H9 (cell line): Measurements from ENCODE around the gene AFAP1. TPM values are rescaled to one million over a fixed set of nuclear protein-coding genes. Genes with fewer than 3 reads are reported as not detected.

ENCODE experiments used
- DNase-seq: peaks from one replicate; pipeline ENCODE4 v3.0.0-alpha.2; 2017
- H2AFZ ChIP-seq: one replicate; pipeline ENCODE4 v1.6.1; 2013; ENCODE audit warnings: mild to moderate bottlenecking, low read length, control low read depth, moderate library complexity
- H2AK5ac ChIP-seq: 2 replicates; pipeline ENCODE4 v1.6.1; 2013; ENCODE audit warnings: low read length, control low read depth, mixed read lengths; ENCODE audit not compliant: insufficient read length
- H2BK120ac ChIP-seq: one replicate; pipeline ENCODE4 v1.6.1; 2013; ENCODE audit warnings: low read depth, mild to moderate bottlenecking, low read length, control low read depth, inconsistent platforms; ENCODE audit not compliant: poor library complexity, severe bottlenecking
- H2BK12ac ChIP-seq: 2 replicates; pipeline ENCODE4 v1.6.1; 2013; ENCODE audit warnings: low read length, control low read depth, mixed read lengths, low read depth; ENCODE audit not compliant: insufficient read length
- H2BK15ac ChIP-seq: 2 replicates; pipeline ENCODE4 v1.6.1; 2013; ENCODE audit warnings: low read depth, low read length, control low read depth
- H2BK20ac ChIP-seq: one replicate; pipeline ENCODE4 v1.6.1; 2013; ENCODE audit warnings: low read depth, mild to moderate bottlenecking, low read length, control low read depth, inconsistent platforms; ENCODE audit not compliant: poor library complexity, severe bottlenecking
- H2BK5ac ChIP-seq: 2 replicates; pipeline ENCODE4 v1.6.1; 2013; ENCODE audit warnings: low read length, control low read depth, mixed read lengths; ENCODE audit not compliant: insufficient read length
- H3K14ac ChIP-seq: 2 replicates; pipeline ENCODE4 v1.6.1; 2013; ENCODE audit warnings: low read length, control low read depth; ENCODE audit not compliant: insufficient read depth
- H3K18ac ChIP-seq: 2 replicates; pipeline ENCODE4 v1.6.1; 2013; ENCODE audit warnings: low read depth, mild to moderate bottlenecking, mixed read lengths, low read length, control low read depth; ENCODE audit not compliant: insufficient read length
- H3K23ac ChIP-seq: 2 replicates; pipeline ENCODE4 v1.6.1; 2013; ENCODE audit warnings: low read length, control low read depth, mixed read lengths, low read depth; ENCODE audit not compliant: insufficient read length
- H3K23me2 ChIP-seq: 2 replicates; pipeline ENCODE4 v1.6.1; 2013; ENCODE audit warnings: low read depth, mild to moderate bottlenecking, mixed read lengths, low read length, control low read depth; ENCODE audit not compliant: insufficient read length, poor library complexity, severe bottlenecking
- H3K27ac ChIP-seq: 2 replicates; pipeline ENCODE4 v1.5.1; 2013; ENCODE audit warnings: low read length, control low read depth, mixed read lengths, low read depth; ENCODE audit not compliant: insufficient read length
- H3K27me3 ChIP-seq: 2 replicates; pipeline ENCODE4 v1.6.1; 2013; ENCODE audit warnings: low read length, control low read depth, inconsistent platforms; ENCODE audit not compliant: insufficient read depth
- H3K4ac ChIP-seq: 2 replicates; pipeline ENCODE4 v1.6.1; 2013; ENCODE audit warnings: low read depth, mild to moderate bottlenecking, control low read depth, inconsistent platforms, low read length, moderate library complexity
- H3K4me1 ChIP-seq: 2 replicates; pipeline ENCODE4 v1.6.1; 2013; ENCODE audit warnings: low read length, control low read depth, inconsistent platforms; ENCODE audit not compliant: insufficient read depth
- H3K4me2 ChIP-seq: 2 replicates; pipeline ENCODE4 v1.6.1; 2013; ENCODE audit warnings: low read length, control low read depth, mixed read lengths; ENCODE audit not compliant: insufficient read length, insufficient read depth
- H3K56ac ChIP-seq: 2 replicates; pipeline ENCODE4 v1.6.1; 2013; ENCODE audit warnings: low read depth, mild to moderate bottlenecking, mixed read lengths, low read length, control low read depth; ENCODE audit not compliant: insufficient read length
- H3K79me1 ChIP-seq: 2 replicates; pipeline ENCODE4 v1.6.1; 2013; ENCODE audit warnings: low read depth, mild to moderate bottlenecking, moderate library complexity, low read length, control low read depth, inconsistent platforms; ENCODE audit not compliant: insufficient read depth, poor library complexity, severe bottlenecking
- H3K79me2 ChIP-seq: 2 replicates; pipeline ENCODE4 v1.6.1; 2013; ENCODE audit warnings: low read length, control low read depth, inconsistent platforms; ENCODE audit not compliant: insufficient read depth
- H3K9ac ChIP-seq: 2 replicates; pipeline ENCODE4 v1.6.1; 2013; ENCODE audit warnings: low read length, control low read depth, mixed read lengths; ENCODE audit not compliant: insufficient read length; ENCODE audit errors: extremely low read depth
- H3K9me3 ChIP-seq: one replicate; pipeline ENCODE4 v1.6.1; 2013; ENCODE audit warnings: low read depth, low read length, inconsistent platforms; ENCODE audit not compliant: control insufficient read depth
- H3T11ph ChIP-seq: one replicate; pipeline ENCODE4 v1.6.1; 2013; ENCODE audit warnings: mild to moderate bottlenecking, low read length, control low read depth, inconsistent platforms
- H4K20me1 ChIP-seq: one replicate; pipeline ENCODE4 v1.6.1; 2013; ENCODE audit not compliant: control insufficient read depth, insufficient read length, insufficient read depth
- H4K5ac ChIP-seq: 2 replicates; pipeline ENCODE4 v1.6.1; 2013; ENCODE audit warnings: low read depth, mild to moderate bottlenecking, mixed read lengths, low read length, control low read depth; ENCODE audit not compliant: insufficient read length
- H4K8ac ChIP-seq: replicated peaks from 2 replicates; pipeline ENCODE4 v1.6.1; 2013; ENCODE audit warnings: low read length, control low read depth, mixed read lengths, low read depth; ENCODE audit not compliant: insufficient read length
- H4K91ac ChIP-seq: 2 replicates; pipeline ENCODE4 v1.6.1; 2013; ENCODE audit warnings: low read depth, mild to moderate bottlenecking, moderate library complexity, mixed read lengths, low read length, control low read depth; ENCODE audit not compliant: insufficient read length
- H3K27ac Mint-ChIP-seq, 3 experiments: 2 replicates in 2 of 3; 3 replicates in 1 of 3; pipeline ENCODE4 v1.8.0; 2020 to 2021; ENCODE audit warnings: mixed read lengths in 3 of 3, mild to moderate bottlenecking in 1 of 3, moderate library complexity in 1 of 3
- H3K27me3 Mint-ChIP-seq: 2 replicates; pipeline ENCODE4 v1.8.0; 2021; ENCODE audit warnings: low read depth, mild to moderate bottlenecking, moderate library complexity, mixed read lengths
- H3K36me3 Mint-ChIP-seq, 3 experiments: 2 replicates in 2 of 3; 3 replicates in 1 of 3; pipeline ENCODE4 v1.8.0; 2020 to 2021; ENCODE audit warnings: low read depth in 3 of 3, mixed read lengths in 3 of 3; ENCODE audit not compliant: insufficient read depth in 1 of 3
- H3K4me1 Mint-ChIP-seq, 2 experiments: 2 replicates each; pipeline ENCODE4 v1.8.0; 2020; ENCODE audit warnings: mixed read lengths in 2 of 2
- H3K4me3 Mint-ChIP-seq, 2 experiments: 2 replicates in 1 of 2; 3 replicates in 1 of 2; pipeline ENCODE4 v1.8.0; 2020 to 2021; ENCODE audit warnings: mild to moderate bottlenecking in 2 of 2, mixed read lengths in 2 of 2, moderate library complexity in 1 of 2
- H3K9me3 Mint-ChIP-seq, 2 experiments: 2 replicates in 1 of 2; 3 replicates in 1 of 2; pipeline ENCODE4 v1.8.0; 2020; ENCODE audit warnings: mild to moderate bottlenecking in 2 of 2, mixed read lengths in 2 of 2, moderate library complexity in 1 of 2
- CTCF ChIP-seq: fragments of 200-600 bp; sonication (generic); conservative IDR thresholded peaks from 3 replicates; pipeline ENCODE4 v1.8.0; 2021; ENCODE audit warnings: antibody characterized with exemption, mild to moderate bottlenecking
- WGBS: extraction: QIAGEN DNeasy Blood & Tissue Kit; methylation state at CpG from one replicate; pipeline ENCODE4 v1.1.7; 2013; ENCODE audit warnings: missing lambda C conversion rate, low lambda C conversion rate, mixed read lengths; ENCODE audit not compliant: insufficient read length; ENCODE audit errors: extremely low coverage; 5-methylcytosine and 5-hydroxymethylcytosine counted together
- total RNA-seq: library from RNA; stranded (reverse); gene quantifications from 2 replicates; pipeline ENCODE4 v1.2.1, GENCODE V29; 2021

AFAP1 gene
- total RNA-seq, 1 experiment from 2014 or later: 6.5 TPM

GRCh38 chr4:7773401-7774180, 166.1 kb downstream of the AFAP1 start:
- H3K23ac ChIP-seq: no peak overlapping the region
- no peak overlapping the region for H3K14ac ChIP-seq
- no peak overlapping the region for H2BK15ac ChIP-seq
- no peak overlapping the region for H4K91ac ChIP-seq
- no peak overlapping the region for H3T11ph ChIP-seq
- no peak overlapping the region for H3K27ac ChIP-seq
- no peak overlapping the region for H2BK20ac ChIP-seq
- no peak overlapping the region for H4K5ac ChIP-seq
- H3K27ac Mint-ChIP-seq: peak overlapping the region in 2 of 3 experiments; percentile 32 to 84; a peak in 5 of 7 replicates
- H2BK12ac ChIP-seq: no peak overlapping the region
- no peak overlapping the region for H2AFZ ChIP-seq
- no peaks in the 10 kb centered on the region for H3K79me1 ChIP-seq
- H3K79me2 ChIP-seq: no peaks in the 10 kb centered on the region
- peaks cover 8 to 34% (median 29%) of the 10 kb centered on the region in 3 experiments for H3K36me3 Mint-ChIP-seq
- H3K23me2 ChIP-seq: no peaks in the 10 kb centered on the region
- no CpG with 5 or more reads among the region's 24 CpGs for WGBS
- no peak overlapping the region for H3K9ac ChIP-seq
- H3K4me2 ChIP-seq: no peak overlapping the region
- no peaks in the 10 kb centered on the region for H3K27me3 Mint-ChIP-seq
- no peak for TF ChIP-seq CTCF
- no peak overlapping the region for H2AK5ac ChIP-seq
- DNase-seq: no peak
- H3K27me3 ChIP-seq: no peaks in the 10 kb centered on the region
- H3K9me3 ChIP-seq: no peaks in the 10 kb centered on the region
- H4K20me1 ChIP-seq: no peaks in the 10 kb centered on the region
- H3K4ac ChIP-seq: no peak overlapping the region
- H2BK120ac ChIP-seq: no peak overlapping the region
- no peak overlapping the region for H3K18ac ChIP-seq
- no peak overlapping the region for H2BK5ac ChIP-seq
- H3K56ac ChIP-seq: no peak overlapping the region
- H3K4me1 ChIP-seq: no peaks in the 10 kb centered on the region
- no peak overlapping the region for H3K4me3 Mint-ChIP-seq
- peaks cover 34 to 47% of the 10 kb centered on the region in 2 experiments for H3K4me1 Mint-ChIP-seq
- no peaks in the 10 kb centered on the region for H3K9me3 Mint-ChIP-seq
- no peak overlapping the region for H4K8ac ChIP-seq
